ENCODE data around the gene FCRLB.
A peak's percentile ranks its signal among the peaks of the same experiment; 100 is the strongest.
"Not testable (repeated sequence)": the region's sequence is repeated elsewhere in the genome, so short reads cannot be mapped to it uniquely, and the experiment has no call there.

FCRLB gene

GRCh38 chr1:161681879-161682278 lies 39.5 kb upstream of the FCRLB start:
- no peak for TF ChIP-seq CTCF (IDR thresholded peaks at IDR 0.05; ENCODE audit: insufficient read depth, low read length, poor library complexity, severe bottlenecking)
- no peaks in the 10 kb centered on the region; the same call in 1 of the 2 replicates for H3K36me3 ChIP-seq (ENCODE audit: control insufficient read depth, insufficient read depth, low read length)
- H3K27me3 ChIP-seq (replicated peaks; ENCODE audit: control insufficient read depth, insufficient read depth, low read length), result no peaks in the 10 kb centered on the region
- no peak overlapping the region for H3K4me3 ChIP-seq (replicated peaks; ENCODE audit: low read depth, low read length)
- no peak for DNase-seq (ENCODE audit: extremely low read depth, insufficient read length)

- TF ChIP-seq CTCF (IDR thresholded peaks at IDR 0.05; ENCODE audit: insufficient read depth, low read length, poor library complexity, severe bottlenecking), result no peak
- Histone ChIP-seq H3K36me3 (ENCODE audit: control insufficient read depth, insufficient read depth, low read length) (no peaks in the 10 kb centered on the region), H3K4me3 (replicated peaks; ENCODE audit: low read depth, low read length) (no peak overlapping the region), H3K27me3 (replicated peaks; ENCODE audit: control insufficient read depth, insufficient read depth, low read length) (no peaks in the 10 kb centered on the region)
- DNase-seq (ENCODE audit: extremely low read depth, insufficient read length), result no peak
These were observed 32.4 kb upstream of the FCRLB start for GRCh38 chr1:161688946-161689345.

- H3K36me3 ChIP-seq (ENCODE audit: control insufficient read depth, insufficient read depth, low read length), result no peaks in the 10 kb centered on the region
- no peaks in the 10 kb centered on the region for H3K27me3 ChIP-seq (replicated peaks; ENCODE audit: control insufficient read depth, insufficient read depth, low read length)
- DNase-seq (ENCODE audit: extremely low read depth, insufficient read length), result no peak
- H3K4me3 ChIP-seq (replicated peaks; ENCODE audit: low read depth, low read length), result no peak overlapping the region
- no peak for TF ChIP-seq CTCF (IDR thresholded peaks at IDR 0.05; ENCODE audit: insufficient read depth, low read length, poor library complexity, severe bottlenecking)
These were observed 29.5 kb upstream of the FCRLB start for GRCh38 chr1:161691846-161692245.

GRCh38 chr1:161693020-161693712 lies 28.2 kb upstream of the FCRLB start:
- H3K27me3 ChIP-seq (replicated peaks; ENCODE audit: control insufficient read depth, insufficient read depth, low read length); H3K4me3 ChIP-seq (replicated peaks; ENCODE audit: low read depth, low read length): not testable (repeated sequence)

GRCh38 chr1:161698302-161698701 lies 23.0 kb upstream of the FCRLB start:
- not testable (repeated sequence) for H3K36me3 ChIP-seq (ENCODE audit: control insufficient read depth, insufficient read depth, low read length); H3K27me3 ChIP-seq (replicated peaks; ENCODE audit: control insufficient read depth, insufficient read depth, low read length); DNase-seq (ENCODE audit: extremely low read depth, insufficient read length); H3K4me3 ChIP-seq (replicated peaks; ENCODE audit: low read depth, low read length)

More at GRCh38 chr1:161693020-161693712, 28.2 kb upstream of the FCRLB start:
- not testable (repeated sequence) for H3K36me3 ChIP-seq (ENCODE audit: control insufficient read depth, insufficient read depth, low read length); DNase-seq (ENCODE audit: extremely low read depth, insufficient read length)

GRCh38 chr1:161702250-161702649 lies 19.1 kb upstream of the FCRLB start:
- TF ChIP-seq CTCF (IDR thresholded peaks at IDR 0.05; ENCODE audit: insufficient read depth, low read length, poor library complexity, severe bottlenecking), result no peak
- Histone ChIP-seq H3K27me3 (replicated peaks; ENCODE audit: control insufficient read depth, insufficient read depth, low read length) (no peaks in the 10 kb centered on the region), H3K36me3 (ENCODE audit: control insufficient read depth, insufficient read depth, low read length) (no peaks in the 10 kb centered on the region), H3K4me3 (replicated peaks; ENCODE audit: low read depth, low read length) (no peak overlapping the region)
- no peak for DNase-seq (ENCODE audit: extremely low read depth, insufficient read length)

- no peaks in the 10 kb centered on the region for H3K27me3 ChIP-seq (replicated peaks; ENCODE audit: control insufficient read depth, insufficient read depth, low read length)
- peaks cover 2% of the 10 kb centered on the region for H3K36me3 ChIP-seq (ENCODE audit: control insufficient read depth, insufficient read depth, low read length)
- no peak for TF ChIP-seq CTCF (IDR thresholded peaks at IDR 0.05; ENCODE audit: insufficient read depth, low read length, poor library complexity, severe bottlenecking)
- no peak overlapping the region for H3K4me3 ChIP-seq (replicated peaks; ENCODE audit: low read depth, low read length)
- peak; percentile 58 for DNase-seq (ENCODE audit: extremely low read depth, insufficient read length)
These were observed 15.8 kb upstream of the FCRLB start for GRCh38 chr1:161705537-161705936.

All from GM06990 (cell line).